Measurements from ENCODE around the gene DYRK3. TPM values are rescaled to one million over a fixed set of nuclear protein-coding genes. Genes with fewer than 3 reads are reported as not detected.

The DYRK3 gene
- total RNA-seq, 1 experiment from 2014 or later = 45.4 TPM

DNA sequence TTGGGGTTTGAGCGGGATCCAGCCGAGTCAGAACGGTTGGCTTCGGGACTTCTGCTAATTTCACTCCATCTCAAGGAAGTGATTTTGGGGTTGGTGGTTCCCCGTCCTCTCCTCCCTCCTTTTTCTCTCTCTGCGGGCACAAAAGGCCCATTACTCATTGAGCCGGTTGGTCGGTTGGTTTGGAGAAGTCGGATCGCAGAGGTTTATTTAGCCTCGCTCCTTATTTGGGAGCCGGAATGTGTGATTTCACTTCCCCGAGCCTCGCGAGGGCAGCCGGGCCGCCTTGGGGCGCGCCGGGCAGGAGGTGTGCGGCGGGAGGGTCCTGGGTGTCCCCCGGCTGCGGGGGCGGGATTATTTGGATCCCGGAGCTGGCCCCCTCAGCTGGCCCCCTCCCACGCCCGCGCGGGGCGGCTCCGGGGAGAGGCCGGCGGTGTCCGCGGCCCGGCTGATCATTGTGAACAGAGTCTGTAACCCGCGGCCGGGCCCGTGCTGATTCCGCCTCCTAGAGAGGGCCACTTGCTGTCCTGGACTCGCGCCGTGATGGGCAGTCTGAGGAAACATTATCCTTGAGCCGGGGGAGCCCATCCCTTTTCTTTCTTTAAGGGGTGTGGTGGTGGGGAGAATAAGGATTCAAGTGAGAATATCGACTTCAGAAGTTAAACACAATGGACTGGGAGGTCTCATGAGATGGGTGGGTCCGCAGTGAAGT, 50.6 kb downstream of the DYRK3 start:
- CTCF ChIA-PET = interaction anchor here (1.3 to 9.5 kb wide), 3 partner anchors 11 to 51 kb away, joined by 5 to 90 read pairs (median 46); partner anchors contain the start of gene DYRK3
- peak overlapping the region; percentile 97 for H3K27ac Mint-ChIP-seq (ENCODE audit: low read depth, unreplicated experiment)
- H3K27me3 Mint-ChIP-seq (ENCODE audit: insufficient read depth, unreplicated experiment) = no peaks in the 10 kb centered on the region
- intact Hi-C loops (cut with micrococcal nuclease) = loop anchor here (2.0 kb wide), 1 partner anchor 41 kb away; no protein-coding TSS in a partner anchor
- peaks cover 7% of the 10 kb centered on the region for H3K36me3 Mint-ChIP-seq (ENCODE audit: insufficient read depth, unreplicated experiment)
- peak; percentile 91 for DNase-seq (ENCODE audit: unreplicated experiment)
- POLR2A ChIA-PET = interaction anchor here (0.5 to 12.6 kb wide), 21 partner anchors 12 to 1516 kb away, joined by 3 to 229 read pairs (median 4); partner anchors contain the start of genes C1orf116, DYRK3, EIF2D and IL10
- H3K4me3 Mint-ChIP-seq (ENCODE audit: unreplicated experiment) = peak overlapping the region; percentile 93
- no TSS peak for BruUV-seq (replicated peaks)
- peaks cover 56% of the 10 kb centered on the region for H3K4me1 Mint-ChIP-seq (ENCODE audit: insufficient read depth, unreplicated experiment)
- no peaks in the 10 kb centered on the region for H3K9me3 Mint-ChIP-seq (ENCODE audit: unreplicated experiment)
- TF ChIP-seq, protein P1, sequence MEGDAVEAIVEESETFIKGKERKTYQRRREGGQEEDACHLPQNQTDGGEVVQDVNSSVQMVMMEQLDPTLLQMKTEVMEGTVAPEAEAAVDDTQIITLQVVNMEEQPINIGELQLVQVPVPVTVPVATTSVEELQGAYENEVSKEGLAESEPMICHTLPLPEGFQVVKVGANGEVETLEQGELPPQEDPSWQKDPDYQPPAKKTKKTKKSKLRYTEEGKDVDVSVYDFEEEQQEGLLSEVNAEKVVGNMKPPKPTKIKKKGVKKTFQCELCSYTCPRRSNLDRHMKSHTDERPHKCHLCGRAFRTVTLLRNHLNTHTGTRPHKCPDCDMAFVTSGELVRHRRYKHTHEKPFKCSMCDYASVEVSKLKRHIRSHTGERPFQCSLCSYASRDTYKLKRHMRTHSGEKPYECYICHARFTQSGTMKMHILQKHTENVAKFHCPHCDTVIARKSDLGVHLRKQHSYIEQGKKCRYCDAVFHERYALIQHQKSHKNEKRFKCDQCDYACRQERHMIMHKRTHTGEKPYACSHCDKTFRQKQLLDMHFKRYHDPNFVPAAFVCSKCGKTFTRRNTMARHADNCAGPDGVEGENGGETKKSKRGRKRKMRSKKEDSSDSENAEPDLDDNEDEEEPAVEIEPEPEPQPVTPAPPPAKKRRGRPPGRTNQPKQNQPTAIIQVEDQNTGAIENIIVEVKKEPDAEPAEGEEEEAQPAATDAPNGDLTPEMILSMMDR (IDR thresholded peaks at IDR 0.05; ENCODE audit: unreplicated experiment) = no peak

DNA sequence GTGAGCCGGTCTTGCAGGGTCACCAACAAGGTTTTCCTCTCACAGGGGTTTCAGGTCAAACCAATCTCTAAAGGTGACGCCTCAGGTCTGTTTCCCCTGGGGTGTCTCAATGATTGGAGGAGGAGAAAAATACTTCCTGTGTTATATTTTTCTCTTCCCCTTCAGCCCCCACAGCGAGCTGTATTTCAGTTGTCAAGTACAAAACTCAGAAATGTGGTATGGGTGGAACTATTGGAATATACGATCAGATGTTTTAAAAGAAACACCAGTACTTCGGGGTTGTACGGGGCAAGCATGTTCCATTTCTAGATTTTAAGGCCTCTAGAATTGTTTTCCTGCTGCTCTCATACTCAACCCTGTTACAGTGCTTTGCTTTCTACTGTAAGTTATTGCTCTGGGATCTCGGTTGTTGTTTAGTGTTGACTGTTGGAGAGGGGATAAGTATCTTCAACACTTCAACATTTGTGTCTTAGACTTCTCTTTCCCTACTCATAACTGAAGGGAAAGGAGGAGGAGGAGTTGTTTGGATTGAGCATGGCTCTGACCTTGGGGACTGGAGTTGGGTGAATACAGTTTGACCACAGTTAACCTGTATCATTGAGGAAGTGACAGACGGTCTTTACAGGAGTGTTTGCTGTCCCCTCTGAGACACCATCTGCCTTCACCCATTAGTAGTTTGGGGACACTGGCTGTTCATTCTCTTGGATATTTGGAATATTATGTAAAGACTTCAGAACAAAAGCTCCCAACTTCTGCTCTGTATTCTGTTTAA, 51.3 kb downstream of the DYRK3 start:
- intact Hi-C loops (cut with micrococcal nuclease) = loop anchor here (2.0 kb wide), 1 partner anchor 40 kb away; no protein-coding TSS in a partner anchor
- Mint-ChIP-seq H3K9me3 (ENCODE audit: unreplicated experiment) (no peaks in the 10 kb centered on the region), H3K36me3 (ENCODE audit: insufficient read depth, unreplicated experiment) (peaks cover 10% of the 10 kb centered on the region), H3K4me3 (ENCODE audit: unreplicated experiment) (peak overlapping the region; percentile 93), H3K4me1 (ENCODE audit: insufficient read depth, unreplicated experiment) (peaks cover 61% of the 10 kb centered on the region), H3K27ac (ENCODE audit: low read depth, unreplicated experiment) (peak overlapping the region; percentile 97), H3K27me3 (ENCODE audit: insufficient read depth, unreplicated experiment) (no peaks in the 10 kb centered on the region)
- TF ChIP-seq, protein P1 (IDR thresholded peaks at IDR 0.05; ENCODE audit: unreplicated experiment) = no peak
- CTCF ChIA-PET = interaction anchor here (0.6 to 9.5 kb wide), 9 partner anchors 11 to 355 kb away, joined by 3 to 90 read pairs (median 5); partner anchors contain the start of gene DYRK3
- DNase-seq (ENCODE audit: unreplicated experiment) = no peak
- POLR2A ChIA-PET = interaction anchor here (0.6 to 12.6 kb wide), 22 partner anchors 12 to 1122 kb away, joined by 3 to 229 read pairs (median 4); partner anchors contain the start of genes C1orf116, DYRK3, EIF2D and IL10
- BruUV-seq (replicated peaks) = TSS peak; percentile 32

DNA sequence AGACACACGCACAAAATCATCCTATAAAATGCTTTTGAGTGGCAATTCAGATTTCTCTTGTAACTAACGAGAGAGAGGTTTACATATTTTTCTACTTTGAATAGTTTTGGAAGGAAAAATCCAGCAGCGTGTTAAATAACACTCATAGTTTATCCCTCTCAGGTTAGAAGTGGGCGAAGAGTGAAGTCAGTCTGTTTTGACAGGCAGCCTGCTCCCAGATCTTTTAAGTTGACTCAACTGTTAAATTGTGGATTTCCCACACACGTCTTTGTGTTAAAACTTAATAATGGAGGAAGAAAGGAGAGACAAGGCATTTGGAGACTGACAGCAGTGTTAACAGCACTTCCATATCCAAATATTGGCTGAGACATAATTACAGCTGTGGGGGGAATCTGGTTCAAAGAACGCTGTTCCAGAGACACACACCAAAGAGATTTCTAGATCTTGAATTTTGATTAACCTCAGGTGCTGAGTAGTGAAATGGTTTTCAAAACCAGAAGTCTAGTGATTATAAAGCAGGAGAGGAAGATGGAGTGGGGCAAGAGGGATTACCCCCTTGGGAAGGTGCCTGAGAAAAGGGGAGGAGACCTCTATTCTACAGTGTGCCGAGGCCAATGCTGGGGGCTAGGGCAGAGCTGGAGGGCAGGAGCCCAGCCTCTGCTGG, 52.0 kb downstream of the DYRK3 start:
- TF ChIP-seq, protein P1 (IDR thresholded peaks at IDR 0.05; ENCODE audit: unreplicated experiment) = no peak
- Mint-ChIP-seq H3K27me3 (ENCODE audit: insufficient read depth, unreplicated experiment) (no peaks in the 10 kb centered on the region), H3K9me3 (ENCODE audit: unreplicated experiment) (no peaks in the 10 kb centered on the region), H3K4me1 (ENCODE audit: insufficient read depth, unreplicated experiment) (peaks cover 68% of the 10 kb centered on the region), H3K27ac (ENCODE audit: low read depth, unreplicated experiment) (peak overlapping the region; percentile 97), H3K36me3 (ENCODE audit: insufficient read depth, unreplicated experiment) (peaks cover 12% of the 10 kb centered on the region), H3K4me3 (ENCODE audit: unreplicated experiment) (peak overlapping the region; percentile 93)
- ChIA-PET POLR2A (interaction anchor here (0.6 to 12.6 kb wide), 13 partner anchors 10 to 1065 kb away, joined by 3 to 229 read pairs (median 6); partner anchors contain the start of genes C1orf116, DYRK3 and EIF2D), CTCF (interaction anchor here (0.6 to 9.5 kb wide), 12 partner anchors 9 to 295 kb away, joined by 3 to 90 read pairs (median 6); partner anchors contain the start of gene DYRK3)
- intact Hi-C loops (cut with micrococcal nuclease) = loop anchor here (2.0 kb wide), 1 partner anchor 39 kb away; no protein-coding TSS in a partner anchor
- no peak for DNase-seq (ENCODE audit: unreplicated experiment)
- no TSS peak for BruUV-seq (replicated peaks)

Data from MCF 10A (cell line).